Measurements from ENCODE around the gene XYLT1.

Gene XYLT1

GRCh38 chr16:17387256-17387655, 83.5 kb downstream of the XYLT1 start:
- Histone ChIP-seq H3K56ac (ENCODE audit: low read length) (no peak overlapping the region), H3K36me3 (ENCODE audit: control insufficient read depth, insufficient read depth, low read length) (no peaks in the 10 kb centered on the region), H3K4me1 (ENCODE audit: control insufficient read depth, low read depth, low read length) (peaks cover 31% of the 10 kb centered on the region), H2BK120ac (ENCODE audit: low read depth, low read length) (no peak overlapping the region), H3K4ac (ENCODE audit: low read depth, low read length) (no peak overlapping the region), H4K5ac (ENCODE audit: low read length) (no peak overlapping the region), H2BK5ac (ENCODE audit: low read length) (no peak overlapping the region), H2BK15ac (replicated peaks; ENCODE audit: low read depth) (no peak overlapping the region), H3K27me3 (ENCODE audit: insufficient read depth, low read length, poor library complexity) (no peaks in the 10 kb centered on the region), H3K4me3 (ENCODE audit: low read length) (no peak overlapping the region), H3K9ac (ENCODE audit: low read length) (no peak overlapping the region), H3K79me1 (ENCODE audit: low read length) (peaks cover 10% of the 10 kb centered on the region), H3K23ac (ENCODE audit: low read length) (no peak overlapping the region), H3K79me2 (ENCODE audit: control insufficient read depth, insufficient read depth, low read length) (peaks cover 1% of the 10 kb centered on the region), H4K8ac (ENCODE audit: low read depth, low read length) (no peak overlapping the region), H3K18ac (ENCODE audit: low read length) (no peak overlapping the region), H3K4me2 (ENCODE audit: low read length) (no peak overlapping the region), H3K27ac (ENCODE audit: low read depth, low read length) (no peak overlapping the region), H2AK5ac (ENCODE audit: low read length) (no peak overlapping the region)
- DNase-seq: no peak
- WGBS (ENCODE audit: extremely low coverage, insufficient coverage, low lambda C conversion rate): no CpG with 5 or more reads among the region's 4 CpGs

DNA sequence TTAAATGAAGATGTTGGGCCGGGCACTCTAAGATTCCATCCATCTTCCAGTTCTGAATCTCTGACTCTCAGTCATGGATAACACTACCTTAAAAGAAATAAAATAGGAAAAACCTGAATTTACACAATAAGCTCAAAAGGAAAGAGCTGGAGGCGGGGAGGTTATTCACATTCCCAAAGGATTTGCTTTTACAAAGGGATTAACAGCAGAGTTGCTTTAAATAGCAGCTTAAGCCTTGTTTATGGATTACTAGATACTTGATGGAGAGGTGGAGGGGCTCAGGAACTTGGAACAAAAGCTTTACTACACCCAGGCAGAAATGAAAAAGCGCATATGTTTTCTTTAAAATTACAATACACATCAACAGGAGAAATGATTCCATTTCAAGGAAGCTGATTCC, 84.5 kb downstream of the XYLT1 start:
- H3K18ac ChIP-seq (ENCODE audit: low read length): no peak overlapping the region
- H4K5ac ChIP-seq (ENCODE audit: low read length): no peak overlapping the region
- no peak overlapping the region for H3K4me3 ChIP-seq (ENCODE audit: low read length)
- H2BK120ac ChIP-seq (ENCODE audit: low read depth, low read length): no peak overlapping the region
- H2BK15ac ChIP-seq (replicated peaks; ENCODE audit: low read depth): no peak overlapping the region
- no CpG with 5 or more reads among the region's 3 CpGs for WGBS (ENCODE audit: extremely low coverage, insufficient coverage, low lambda C conversion rate)
- H2AK5ac ChIP-seq (ENCODE audit: low read length): no peak overlapping the region
- H3K56ac ChIP-seq (ENCODE audit: low read length): no peak overlapping the region
- H3K4me1 ChIP-seq (ENCODE audit: control insufficient read depth, low read depth, low read length): peaks cover 26% of the 10 kb centered on the region
- H3K79me2 ChIP-seq (ENCODE audit: control insufficient read depth, insufficient read depth, low read length): no peaks in the 10 kb centered on the region
- peaks cover 7% of the 10 kb centered on the region for H3K79me1 ChIP-seq (ENCODE audit: low read length)
- H3K36me3 ChIP-seq (ENCODE audit: control insufficient read depth, insufficient read depth, low read length): no peaks in the 10 kb centered on the region
- no peak overlapping the region for H3K9ac ChIP-seq (ENCODE audit: low read length)
- no peak overlapping the region for H3K27ac ChIP-seq (ENCODE audit: low read depth, low read length)
- H3K23ac ChIP-seq (ENCODE audit: low read length): no peak overlapping the region
- no peak overlapping the region for H3K4me2 ChIP-seq (ENCODE audit: low read length)
- no peaks in the 10 kb centered on the region for H3K27me3 ChIP-seq (ENCODE audit: insufficient read depth, low read length, poor library complexity)
- DNase-seq: no peak
- H4K8ac ChIP-seq (ENCODE audit: low read depth, low read length): no peak overlapping the region
- no peak overlapping the region for H2BK5ac ChIP-seq (ENCODE audit: low read length)
- H3K4ac ChIP-seq (ENCODE audit: low read depth, low read length): no peak overlapping the region

- H3K79me1 ChIP-seq (ENCODE audit: low read length): peaks cover 7% of the 10 kb centered on the region
- H3K4me1 ChIP-seq (ENCODE audit: control insufficient read depth, low read depth, low read length): peaks cover 21% of the 10 kb centered on the region
- H4K8ac ChIP-seq (ENCODE audit: low read depth, low read length): no peak overlapping the region
- H3K4me2 ChIP-seq (ENCODE audit: low read length): no peak overlapping the region
- H3K56ac ChIP-seq (ENCODE audit: low read length): no peak overlapping the region
- no peaks in the 10 kb centered on the region for H3K36me3 ChIP-seq (ENCODE audit: control insufficient read depth, insufficient read depth, low read length)
- H2BK120ac ChIP-seq (ENCODE audit: low read depth, low read length): peak overlapping the region; percentile 17
- H3K27me3 ChIP-seq (ENCODE audit: insufficient read depth, low read length, poor library complexity): no peaks in the 10 kb centered on the region
- H4K5ac ChIP-seq (ENCODE audit: low read length): no peak overlapping the region
- no peaks in the 10 kb centered on the region for H3K79me2 ChIP-seq (ENCODE audit: control insufficient read depth, insufficient read depth, low read length)
- H3K27ac ChIP-seq (ENCODE audit: low read depth, low read length): no peak overlapping the region
- no peak overlapping the region for H2BK5ac ChIP-seq (ENCODE audit: low read length)
- no peak overlapping the region for H3K4ac ChIP-seq (ENCODE audit: low read depth, low read length)
- H2AK5ac ChIP-seq (ENCODE audit: low read length): peak overlapping the region; percentile 65
- WGBS (ENCODE audit: extremely low coverage, insufficient coverage, low lambda C conversion rate): no CpG with 5 or more reads among the region's 5 CpGs
- H2BK15ac ChIP-seq (replicated peaks; ENCODE audit: low read depth): no peak overlapping the region
- no peak for DNase-seq
- H3K18ac ChIP-seq (ENCODE audit: low read length): peak overlapping the region; percentile 29
- H3K9ac ChIP-seq (ENCODE audit: low read length): no peak overlapping the region
- H3K4me3 ChIP-seq (ENCODE audit: low read length): no peak overlapping the region
- H3K23ac ChIP-seq (ENCODE audit: low read length): peak overlapping the region; percentile 52
These were observed 86.3 kb downstream of the XYLT1 start for GRCh38 chr16:17384471-17384870.

- H3K27ac ChIP-seq (ENCODE audit: low read depth, low read length): peak overlapping the region; percentile 30
- H3K9ac ChIP-seq (ENCODE audit: low read length): no peak overlapping the region
- no peaks in the 10 kb centered on the region for H3K79me2 ChIP-seq (ENCODE audit: control insufficient read depth, insufficient read depth, low read length)
- H4K5ac ChIP-seq (ENCODE audit: low read length): no peak overlapping the region
- DNase-seq: peak; percentile 86
- no peak overlapping the region for H4K8ac ChIP-seq (ENCODE audit: low read depth, low read length)
- no peaks in the 10 kb centered on the region for H3K27me3 ChIP-seq (ENCODE audit: insufficient read depth, low read length, poor library complexity)
- peak overlapping the region; percentile 29 for H3K56ac ChIP-seq (ENCODE audit: low read length)
- H3K23ac ChIP-seq (ENCODE audit: low read length): no peak overlapping the region
- no CpG with 5 or more reads among the region's 14 CpGs for WGBS (ENCODE audit: extremely low coverage, insufficient coverage, low lambda C conversion rate)
- peak overlapping the region; percentile 33 for H3K18ac ChIP-seq (ENCODE audit: low read length)
- peaks cover 7% of the 10 kb centered on the region for H3K79me1 ChIP-seq (ENCODE audit: low read length)
- no peaks in the 10 kb centered on the region for H3K36me3 ChIP-seq (ENCODE audit: control insufficient read depth, insufficient read depth, low read length)
- H3K4me1 ChIP-seq (ENCODE audit: control insufficient read depth, low read depth, low read length): peaks cover 22% of the 10 kb centered on the region
- peak overlapping the region; percentile 26 for H2BK5ac ChIP-seq (ENCODE audit: low read length)
- peak overlapping the region; percentile 20 for H2AK5ac ChIP-seq (ENCODE audit: low read length)
- H3K4me2 ChIP-seq (ENCODE audit: low read length): no peak overlapping the region
- H3K4me3 ChIP-seq (ENCODE audit: low read length): no peak overlapping the region
- no peak overlapping the region for H3K4ac ChIP-seq (ENCODE audit: low read depth, low read length)
- no peak overlapping the region for H2BK120ac ChIP-seq (ENCODE audit: low read depth, low read length)
- peak overlapping the region; percentile 2 for H2BK15ac ChIP-seq (replicated peaks; ENCODE audit: low read depth)
These were observed 87.6 kb downstream of the XYLT1 start for GRCh38 chr16:17382949-17383863.

GRCh38 chr16:17382514-17382913, 88.2 kb downstream of the XYLT1 start:
- H2BK15ac ChIP-seq (replicated peaks; ENCODE audit: low read depth): no peak overlapping the region
- no peaks in the 10 kb centered on the region for H3K36me3 ChIP-seq (ENCODE audit: control insufficient read depth, insufficient read depth, low read length)
- peak overlapping the region; percentile 11 for H3K56ac ChIP-seq (ENCODE audit: low read length)
- no peak overlapping the region for H3K4me3 ChIP-seq (ENCODE audit: low read length)
- H4K8ac ChIP-seq (ENCODE audit: low read depth, low read length): no peak overlapping the region
- H3K27me3 ChIP-seq (ENCODE audit: insufficient read depth, low read length, poor library complexity): no peaks in the 10 kb centered on the region
- peak overlapping the region; percentile 1 for H3K18ac ChIP-seq (ENCODE audit: low read length)
- no peak overlapping the region for H3K4me2 ChIP-seq (ENCODE audit: low read length)
- peaks cover 21% of the 10 kb centered on the region for H3K4me1 ChIP-seq (ENCODE audit: control insufficient read depth, low read depth, low read length)
- no peak overlapping the region for H2BK5ac ChIP-seq (ENCODE audit: low read length)
- H3K23ac ChIP-seq (ENCODE audit: low read length): no peak overlapping the region
- no peak overlapping the region for H2BK120ac ChIP-seq (ENCODE audit: low read depth, low read length)
- peak; percentile 76 for DNase-seq
- no peaks in the 10 kb centered on the region for H3K79me2 ChIP-seq (ENCODE audit: control insufficient read depth, insufficient read depth, low read length)
- WGBS (ENCODE audit: extremely low coverage, insufficient coverage, low lambda C conversion rate): no CpG with 5 or more reads among the region's 6 CpGs
- peak overlapping the region; percentile 34 for H2AK5ac ChIP-seq (ENCODE audit: low read length)
- H3K27ac ChIP-seq (ENCODE audit: low read depth, low read length): no peak overlapping the region
- H3K4ac ChIP-seq (ENCODE audit: low read depth, low read length): peak overlapping the region; percentile 18
- no peak overlapping the region for H3K9ac ChIP-seq (ENCODE audit: low read length)
- H4K5ac ChIP-seq (ENCODE audit: low read length): no peak overlapping the region
- peaks cover 9% of the 10 kb centered on the region for H3K79me1 ChIP-seq (ENCODE audit: low read length)
